ENCODE results near the gene ATP5F1D.

GRCh38 chr19:1261538-1261797 is 19.9 kb downstream of the ATP5F1D start:
- no peak for TF ChIP-seq POLR2AphosphoS5 (IDR thresholded peaks at IDR 0.05; ENCODE audit: low read depth, low read length)
- TF ChIP-seq, protein P1, sequence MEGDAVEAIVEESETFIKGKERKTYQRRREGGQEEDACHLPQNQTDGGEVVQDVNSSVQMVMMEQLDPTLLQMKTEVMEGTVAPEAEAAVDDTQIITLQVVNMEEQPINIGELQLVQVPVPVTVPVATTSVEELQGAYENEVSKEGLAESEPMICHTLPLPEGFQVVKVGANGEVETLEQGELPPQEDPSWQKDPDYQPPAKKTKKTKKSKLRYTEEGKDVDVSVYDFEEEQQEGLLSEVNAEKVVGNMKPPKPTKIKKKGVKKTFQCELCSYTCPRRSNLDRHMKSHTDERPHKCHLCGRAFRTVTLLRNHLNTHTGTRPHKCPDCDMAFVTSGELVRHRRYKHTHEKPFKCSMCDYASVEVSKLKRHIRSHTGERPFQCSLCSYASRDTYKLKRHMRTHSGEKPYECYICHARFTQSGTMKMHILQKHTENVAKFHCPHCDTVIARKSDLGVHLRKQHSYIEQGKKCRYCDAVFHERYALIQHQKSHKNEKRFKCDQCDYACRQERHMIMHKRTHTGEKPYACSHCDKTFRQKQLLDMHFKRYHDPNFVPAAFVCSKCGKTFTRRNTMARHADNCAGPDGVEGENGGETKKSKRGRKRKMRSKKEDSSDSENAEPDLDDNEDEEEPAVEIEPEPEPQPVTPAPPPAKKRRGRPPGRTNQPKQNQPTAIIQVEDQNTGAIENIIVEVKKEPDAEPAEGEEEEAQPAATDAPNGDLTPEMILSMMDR (IDR thresholded peaks at IDR 0.05; ENCODE audit: control extremely low read depth in 1 of 3, insufficient read depth in 1 of 3, low read depth in 1 of 3, low read length in 3 of 3): peak; percentile 26 to 63 (median 38); a peak in 3 of 4 replicates

Measured in H1 (cell line).